Transverse colon (tissue), 4 donors: ENCODE measurements around the gene LMX1A. TPM values are rescaled to one million over a fixed set of nuclear protein-coding genes. Genes with fewer than 3 reads are reported as not detected.

Experiments
- DNase-seq: peaks from one replicate; pipeline ENCODE4 v3.0.0-alpha.2; 2019
- H3K27ac ChIP-seq, 4 donors: fragments of 200-600 bp; sonication (generic); 2 replicates each; pipeline ENCODE4 v1.5.1; 2016 to 2018; ENCODE audit warnings: inconsistent platforms in 4 of 4
- H3K27me3 ChIP-seq: fragments of 200-600 bp; sonication (generic); 2 replicates; pipeline ENCODE4 v1.5.1; 2017; ENCODE audit warnings: inconsistent platforms
- H3K36me3 ChIP-seq, 4 donors: fragments of 200-600 bp; sonication (generic); 2 replicates each; pipeline ENCODE4 v1.5.1; 2017 to 2019; ENCODE audit warnings: inconsistent platforms in 4 of 4
- H3K4me1 ChIP-seq, 4 donors: fragments of 200-600 bp; sonication (generic); 2 replicates each; pipeline ENCODE4 v1.5.1; 2017 to 2020; ENCODE audit warnings: inconsistent platforms in 4 of 4
- H3K4me3 ChIP-seq, 4 donors: fragments of 200-600 bp; sonication (generic); 1 replicate in 1 of 4; 2 replicates in 3 of 4; pipeline versions ENCODE4 v1.5.1 to v1.6.1; 2017 to 2019; ENCODE audit warnings: inconsistent platforms in 4 of 4
- H3K9me3 ChIP-seq, 2 donors: fragments of 200-600 bp; sonication (generic); 2 replicates each; pipeline ENCODE4 v1.5.1; 2017 to 2019; ENCODE audit warnings: inconsistent platforms in 2 of 2
- CTCF ChIP-seq, 5 experiments: fragments of 200-600 bp in 3 of 5; fragments of 450-650 bp in 2 of 5; sonication (generic) in 3 of 5; IDR thresholded peaks; 1 replicate in 2 of 5; 2 replicates in 3 of 5; pipeline ENCODE4 v1.5.1; 2016 to 2017; ENCODE audit warnings: antibody characterized with exemption in 5 of 5, inconsistent platforms in 3 of 5, mild to moderate bottlenecking in 2 of 5, moderate library complexity in 1 of 5
- EP300 ChIP-seq: sonication (generic); formaldehyde crosslinking; IDR thresholded peaks from one replicate; pipeline ENCODE4 v1.6.1; 2017; ENCODE audit warnings: antibody characterized with exemption, low read depth
- POLR2A ChIP-seq: fragments of 450-650 bp; IDR thresholded peaks from one replicate; pipeline ENCODE4 v1.6.1; 2016; ENCODE audit warnings: antibody characterized with exemption, mild to moderate bottlenecking, moderate library complexity
- POLR2AphosphoS5 ChIP-seq, 3 donors: sonication (generic); formaldehyde crosslinking; IDR thresholded peaks; one replicate each; pipeline ENCODE4 v1.6.1; 2016; ENCODE audit warnings: antibody characterized with exemption in 3 of 3
- WGBS, 2 donors: methylation state at CpG; one replicate each; pipeline ENCODE4 v1.1.5; 2018; ENCODE audit warnings: low coverage in 1 of 2; 5-methylcytosine and 5-hydroxymethylcytosine counted together
- in situ Hi-C, 4 donors: fragments of 200-750 bp; cut with MboI; loops; one replicate each; pipeline versions ENCODE4 v1.15.0 to v1.15.1; 2017; ENCODE audit warnings: low sequenced_read_pairs in 3 of 4, low pct_ligation_motif_present in 1 of 4, low pct_unique_long_range_greater_than_20kb in 1 of 4
- intact Hi-C: fragments of 100-400 bp; cut with DNase I; formaldehyde crosslinking; loops from one replicate; pipeline ENCODE4 v1.15.1; 2023; ENCODE audit warnings: low total_unique reads
- total RNA-seq, 4 donors: library from RNA; depleted of rRNA; stranded (reverse); fragments of >200 nt; gene quantifications; one replicate each; pipeline ENCODE4 v1.1.0, GENCODE V29; 2016

LMX1A gene
- total RNA-seq, 4 donors from 2014 or later, result 0.41 to 0.79 TPM; not detected in 2

- intact Hi-C loops, result loop anchor here (10.0 kb wide), 1 partner anchor 519 kb away; no protein-coding TSS in a partner anchor
- Histone ChIP-seq H3K9me3 (no peaks in the 10 kb centered on the region), H3K36me3 (no peaks in the 10 kb centered on the region), H3K4me3 (no peak overlapping the region), H3K27ac (no peak overlapping the region), H3K27me3 (peaks cover 16% of the 10 kb centered on the region), H3K4me1 (peaks cover 0 to 9% (median 2%) of the 10 kb centered on the region in 4 donors)
- no peak for DNase-seq
- TF ChIP-seq EP300, result no peak
- TF ChIP-seq CTCF (IDR thresholded peaks at IDR 0.05), result no peak
- TF ChIP-seq POLR2AphosphoS5 (IDR thresholded peaks at IDR 0.05), result no peak
- no peak for TF ChIP-seq POLR2A
- 80% methylated on average over 4 of the region's 4 CpGs; no CpG with 5 or more reads in 1 of the 2 donors for WGBS, 2 donors
- in situ Hi-C loops, result loop anchor here (10.0 to 25.0 kb wide), 3 partner anchors 199 to 519 kb away; no protein-coding TSS in a partner anchor
Observed at GRCh38 chr1:165395901-165396300, 39.4 kb upstream of the LMX1A start.

- Histone ChIP-seq H3K4me1 (peaks cover 0 to 9% (median 2%) of the 10 kb centered on the region in 4 donors), H3K27ac (no peak overlapping the region), H3K4me3 (no peak overlapping the region), H3K9me3 (no peaks in the 10 kb centered on the region), H3K36me3 (no peaks in the 10 kb centered on the region), H3K27me3 (peaks cover 20% of the 10 kb centered on the region)
- no peak for DNase-seq
- TF ChIP-seq POLR2A (no peak), POLR2AphosphoS5 (IDR thresholded peaks at IDR 0.05) (no peak), CTCF (IDR thresholded peaks at IDR 0.05) (no peak), EP300 (no peak)
- in situ Hi-C loops, result loop anchor here (10.0 to 25.0 kb wide), 3 partner anchors 199 to 519 kb away; no protein-coding TSS in a partner anchor
- intact Hi-C loops, result loop anchor here (10.0 kb wide), 1 partner anchor 519 kb away; no protein-coding TSS in a partner anchor
Observed at GRCh38 chr1:165395478-165395877, 39.0 kb upstream of the LMX1A start.

- intact Hi-C loops, result loop anchor here (2.0 to 10.0 kb wide), 2 partner anchors 200 to 522 kb away; no protein-coding TSS in a partner anchor
- WGBS, 2 donors, result 22 to 26% methylated on average over 15 to 19 of the region's 19 CpGs
- TF ChIP-seq POLR2A (no peak), CTCF (IDR thresholded peaks at IDR 0.05) (peak; percentile 85 to 95 (median 91))
- no peaks in the 10 kb centered on the region for H3K36me3 ChIP-seq
- H3K27ac ChIP-seq, result no peak overlapping the region
- in situ Hi-C loops, result loop anchor here (5.0 to 25.0 kb wide), 4 partner anchors 199 to 522 kb away; no protein-coding TSS in a partner anchor
- no peaks in the 10 kb centered on the region for H3K9me3 ChIP-seq
- peak; percentile 85 for DNase-seq
- peak overlapping the region in 1 of 4 donors; percentile 32 for H3K4me3 ChIP-seq
- H3K27me3 ChIP-seq, result peaks cover 33% of the 10 kb centered on the region
- H3K4me1 ChIP-seq, result peaks cover 0 to 9% (median 2%) of the 10 kb centered on the region in 4 donors
Observed at GRCh38 chr1:165392634-165393571, 36.4 kb upstream of the LMX1A start.

- TF ChIP-seq CTCF (IDR thresholded peaks at IDR 0.05), result no peak
- no peak for TF ChIP-seq POLR2A
- TF ChIP-seq EP300, result no peak
- no peak for TF ChIP-seq POLR2AphosphoS5 (IDR thresholded peaks at IDR 0.05)
- in situ Hi-C loops (loop anchor here (5.0 to 25.0 kb wide), 4 partner anchors 203 to 525 kb away; no protein-coding TSS in a partner anchor), intact Hi-C loops (loop anchor here (10.0 kb wide), 1 partner anchor 525 kb away; no protein-coding TSS in a partner anchor)
- H3K36me3 ChIP-seq, result no peaks in the 10 kb centered on the region
- WGBS, 2 donors, result 59 to 67% methylated on average over 2 of the region's 2 CpGs
- no peak overlapping the region for H3K4me3 ChIP-seq
- DNase-seq, result no peak
- H3K27me3 ChIP-seq, result peaks cover 30% of the 10 kb centered on the region
- peaks cover 0 to 9% (median 2%) of the 10 kb centered on the region in 4 donors for H3K4me1 ChIP-seq
- H3K27ac ChIP-seq, result no peak overlapping the region
- H3K9me3 ChIP-seq, result no peaks in the 10 kb centered on the region
Observed at GRCh38 chr1:165389609-165390008, 33.1 kb upstream of the LMX1A start.
